Subcutaneous adipose tissue (tissue), 4 donors: ENCODE results near the gene IL3. TPM values are rescaled to one million over a fixed set of nuclear protein-coding genes. Genes with fewer than 3 reads are reported as not detected.

ENCODE experiments used
- total RNA-seq, 4 donors: library from RNA; depleted of rRNA; stranded (reverse); fragments of >200 nt; gene quantifications; one replicate each; pipeline ENCODE4 v1.1.0, GENCODE V29; 2016
- TF ChIP-seq, protein P1 (sequence below): fragments of 450-650 bp; IDR thresholded peaks from one replicate; pipeline ENCODE4 v1.5.1; 2016; ENCODE audit warnings: low read depth, mild to moderate bottlenecking, control low read depth, antibody characterized with exemption, moderate library complexity

IL3 gene
- total RNA-seq: not detected

DNA sequence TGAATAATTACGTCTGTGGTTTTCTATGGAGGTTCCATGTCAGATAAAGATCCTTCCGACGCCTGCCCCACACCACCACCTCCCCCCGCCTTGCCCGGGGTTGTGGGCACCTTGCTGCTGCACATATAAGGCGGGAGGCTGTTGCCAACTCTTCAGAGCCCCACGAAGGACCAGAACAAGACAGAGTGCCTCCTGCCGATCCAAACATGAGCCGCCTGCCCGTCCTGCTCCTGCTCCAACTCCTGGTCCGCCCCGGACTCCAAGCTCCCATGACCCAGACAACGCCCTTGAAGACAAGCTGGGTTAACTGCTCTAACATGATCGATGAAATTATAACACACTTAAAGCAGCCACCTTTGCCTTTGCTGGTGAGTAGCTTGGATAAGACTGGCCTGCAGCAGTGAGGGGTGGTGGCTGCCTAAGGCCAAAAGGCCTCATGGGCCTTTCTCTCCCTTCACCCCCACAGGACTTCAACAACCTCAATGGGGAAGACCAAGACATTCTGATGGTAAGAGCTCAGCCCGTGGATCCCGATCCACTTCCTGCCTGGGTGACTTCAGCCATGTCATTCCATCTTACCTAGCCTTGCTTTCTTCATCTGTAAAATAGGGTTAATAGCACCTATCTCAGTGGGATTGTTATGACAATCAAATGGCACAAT, at the start of gene IL3:
TSS of gene IL3 (plus strand) at position 155 of the 661 bp plus-strand sequence. CDS start at position 207, 52 bp downstream.
- TF ChIP-seq, protein P1, sequence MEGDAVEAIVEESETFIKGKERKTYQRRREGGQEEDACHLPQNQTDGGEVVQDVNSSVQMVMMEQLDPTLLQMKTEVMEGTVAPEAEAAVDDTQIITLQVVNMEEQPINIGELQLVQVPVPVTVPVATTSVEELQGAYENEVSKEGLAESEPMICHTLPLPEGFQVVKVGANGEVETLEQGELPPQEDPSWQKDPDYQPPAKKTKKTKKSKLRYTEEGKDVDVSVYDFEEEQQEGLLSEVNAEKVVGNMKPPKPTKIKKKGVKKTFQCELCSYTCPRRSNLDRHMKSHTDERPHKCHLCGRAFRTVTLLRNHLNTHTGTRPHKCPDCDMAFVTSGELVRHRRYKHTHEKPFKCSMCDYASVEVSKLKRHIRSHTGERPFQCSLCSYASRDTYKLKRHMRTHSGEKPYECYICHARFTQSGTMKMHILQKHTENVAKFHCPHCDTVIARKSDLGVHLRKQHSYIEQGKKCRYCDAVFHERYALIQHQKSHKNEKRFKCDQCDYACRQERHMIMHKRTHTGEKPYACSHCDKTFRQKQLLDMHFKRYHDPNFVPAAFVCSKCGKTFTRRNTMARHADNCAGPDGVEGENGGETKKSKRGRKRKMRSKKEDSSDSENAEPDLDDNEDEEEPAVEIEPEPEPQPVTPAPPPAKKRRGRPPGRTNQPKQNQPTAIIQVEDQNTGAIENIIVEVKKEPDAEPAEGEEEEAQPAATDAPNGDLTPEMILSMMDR: no peak

DNA sequence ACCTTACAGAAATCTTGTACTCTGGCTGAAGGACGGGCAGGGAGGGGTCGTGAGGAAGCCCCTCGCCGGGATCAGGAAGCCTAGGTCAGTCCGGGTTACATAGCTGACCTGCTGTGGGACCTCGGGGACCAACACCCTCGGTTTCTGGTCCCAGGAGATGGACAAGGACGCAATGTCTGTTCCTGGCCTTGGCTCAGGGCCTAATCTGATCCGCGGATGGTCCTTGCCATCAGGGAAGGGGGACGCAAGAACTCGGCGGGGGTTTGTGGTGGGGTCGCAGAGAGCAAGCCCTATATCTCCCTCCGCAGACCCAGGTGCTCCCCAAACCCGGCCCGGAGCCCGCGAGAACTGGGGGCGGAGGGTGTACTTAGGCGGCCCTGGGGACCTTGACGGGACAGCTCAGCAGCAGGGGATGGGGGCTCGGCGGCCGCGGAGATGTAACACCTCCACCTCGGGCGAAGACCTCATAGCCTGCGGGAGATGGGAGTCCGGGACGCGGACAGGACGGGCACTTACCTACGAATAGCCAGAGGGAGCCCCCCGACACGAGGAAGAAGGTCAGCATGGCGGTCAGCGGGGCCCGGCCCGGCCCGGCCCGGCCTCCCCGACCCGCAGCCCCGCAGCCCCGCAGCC, 49.4 kb upstream of the IL3 start:
- TF ChIP-seq, protein P1: no peak

GRCh38 chr5:132011622-132012343, 48.7 kb upstream of the IL3 start, which contains the start of gene ACSL6:
ACSL6 (minus strand) TSS chr5:132011658; CDS start chr5:132011553, 105 bp downstream.
- TF ChIP-seq, protein P1: no peak

- TF ChIP-seq, protein P1: no peak
Measured at GRCh38 chr5:132012371-132013005, 48.0 kb upstream of the IL3 start.

- TF ChIP-seq, protein P1: no peak
Measured at GRCh38 chr5:132013006-132013689, 47.3 kb upstream of the IL3 start.

DNA sequence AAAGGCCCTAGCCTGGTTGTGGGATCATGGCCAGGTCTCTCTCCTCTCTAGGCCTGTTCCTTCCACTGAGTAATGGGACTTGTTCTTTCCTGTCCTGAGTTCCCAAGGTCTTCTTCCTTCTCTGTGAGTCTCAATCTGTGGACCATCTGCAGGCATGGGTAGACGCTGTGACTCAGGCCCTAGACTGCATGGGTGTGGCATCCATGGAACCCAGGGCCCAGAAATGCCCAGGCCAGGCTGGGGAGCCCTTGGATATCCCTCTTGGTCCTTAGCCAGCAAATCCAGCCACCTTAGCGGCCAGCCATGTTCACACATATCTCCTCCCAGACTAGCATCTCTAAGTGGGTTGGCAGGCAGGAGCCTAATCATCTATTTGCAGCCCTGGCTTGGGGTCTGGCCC, 46.7 kb upstream of the IL3 start:
- TF ChIP-seq, protein P1: no peak
